Measurements from ENCODE around the gene PKNOX2.

GRCh38 chr11:125153837-125154236, 10.7 kb upstream of the PKNOX2 start:
- no peak for TF ChIP-seq HDAC2 (IDR thresholded peaks at IDR 0.05)
- TF ChIP-seq MAX (IDR thresholded peaks at IDR 0.05; ENCODE audit: low read depth, low read length), result no peak
- no peak for TF ChIP-seq HCFC1 (IDR thresholded peaks at IDR 0.05; ENCODE audit: low read length)

Measured in GM12878 (cell line).